GM12878 (cell line): Measurements from ENCODE around the gene MFSD12. TPM values are rescaled to one million over a fixed set of nuclear protein-coding genes. Genes with fewer than 3 reads are reported as not detected.

Experiments used
- ATAC-seq: fragments of 200-7000 bp; cut with Tn5 transposase; 3 replicates; pipeline ENCODE4 v1.9.1; 2020; ENCODE audit warnings: mild to moderate bottlenecking, moderate library complexity
- Bru-seq: library from RNA; stranded (reverse); fragments of 400-500 nt; gene quantifications from one replicate; lab custom pipeline; 2021; lab: Mats Ljungman, UMichigan
- BruChase-seq, 2 experiments: library from RNA; stranded (reverse); fragments of 400-500 nt; gene quantifications; one replicate each; lab custom pipeline; 2021; lab: Mats Ljungman, UMichigan
- BruUV-seq: library from RNA; stranded (reverse); fragments of 400-500 nt; replicated peaks from 2 replicates; lab custom pipeline; 2021; lab: Mats Ljungman, UMichigan
- CTCF ChIA-PET: fragments of 300-600 bp; sonication (Branson Sonifier 250); formaldehyde crosslinking; extraction: SDS; loops from one replicate; lab custom pipeline; 2021; ENCODE audit warnings: inconsistent platforms; lab: Yijun Ruan, JAX
- POLR2A ChIA-PET: fragments of 350-600 bp; formaldehyde crosslinking; extraction: SDS; loops from one replicate; lab custom pipeline; 2021; ENCODE audit warnings: inconsistent platforms; lab: Charles Lee
- RAD21 ChIA-PET: fragments of 300-600 bp; sonication (Branson Sonifier 250); formaldehyde crosslinking; loops from one replicate; lab custom pipeline; 2023; ENCODE audit warnings: antibody characterized with exemption; ENCODE audit not compliant: unreplicated experiment; lab: Charles Lee
- SMC1A ChIA-PET: fragments of 300-600 bp; sonication (Branson Sonifier 250); formaldehyde crosslinking; loops from one replicate; lab custom pipeline; 2023; ENCODE audit not compliant: unreplicated experiment, uncharacterized antibody; lab: Charles Lee
- DNase-seq: peaks from one replicate; pipeline ENCODE4 v3.0.0-alpha.2; 2011; ENCODE audit warnings: low read depth, low spot score
- FAIRE-seq: peaks from 3 replicates; lab custom pipeline; 2011; peaks lifted over from hg19 to GRCh38; lab: Jason Lieb, UNC
- H2AFZ ChIP-seq: 2 replicates; pipeline ENCODE4 v1.6.0; 2011; ENCODE audit warnings: low read depth, low read length, control low read depth; ENCODE audit not compliant: control insufficient read depth
- H3K27ac ChIP-seq: 2 replicates; pipeline ENCODE4 v1.5.1; 2011; ENCODE audit warnings: control low read depth; ENCODE audit not compliant: control insufficient read depth, insufficient read depth
- H3K27me3 ChIP-seq, 2 experiments: replicated peaks in 1 of 2; 2 replicates each; pipeline versions ENCODE4 v1.6.0 to v1.6.1; 2011; ENCODE audit warnings: low read length in 1 of 2; ENCODE audit not compliant: control insufficient read depth in 2 of 2, insufficient read depth in 2 of 2
- H3K36me3 ChIP-seq, 2 experiments: 2 replicates each; pipeline ENCODE4 v1.5.1; 2011; ENCODE audit warnings: low read length in 1 of 2; ENCODE audit not compliant: control insufficient read depth in 2 of 2, insufficient read depth in 2 of 2
- H3K4me1 ChIP-seq: 2 replicates; pipeline ENCODE4 v1.6.1; 2011; ENCODE audit warnings: mild to moderate bottlenecking, low read length, moderate library complexity, mixed read lengths; ENCODE audit not compliant: control insufficient read depth, insufficient read depth
- H3K4me2 ChIP-seq: 2 replicates; pipeline ENCODE4 v1.6.0; 2011; ENCODE audit warnings: control low read depth; ENCODE audit not compliant: control insufficient read depth, insufficient read depth
- H3K4me3 ChIP-seq: fragments of 200-600 bp; sonication (generic); 2 replicates; pipeline ENCODE4 v1.5.1; 2016
- H3K79me2 ChIP-seq: 2 replicates; pipeline ENCODE4 v1.6.0; 2011; ENCODE audit warnings: low read length; ENCODE audit not compliant: control insufficient read depth, insufficient read depth
- H3K9ac ChIP-seq: 2 replicates; pipeline ENCODE4 v1.8.0; 2011; ENCODE audit warnings: low read length, control low read depth, mixed read lengths; ENCODE audit not compliant: control insufficient read depth, insufficient read depth
- H3K9me3 ChIP-seq: replicated peaks from 3 replicates; pipeline ENCODE4 v1.5.1; 2011; ENCODE audit warnings: mild to moderate bottlenecking, low read length; ENCODE audit not compliant: control insufficient read depth, insufficient read depth
- H4K20me1 ChIP-seq: 2 replicates; pipeline ENCODE4 v1.6.0; 2011; ENCODE audit not compliant: control insufficient read depth, insufficient read depth
- CHD4 ChIP-seq: fragments of 200-600 bp; sonication (generic); IDR thresholded peaks from 2 replicates; pipeline ENCODE4 v1.6.1; 2016; ENCODE audit warnings: mild to moderate bottlenecking
- DPF2 ChIP-seq: fragments of 450-650 bp; IDR thresholded peaks from 2 replicates; pipeline ENCODE4 v1.6.1; 2017; ENCODE audit warnings: mild to moderate bottlenecking
- GATAD2B ChIP-seq: fragments of 450-650 bp; conservative IDR thresholded peaks from 2 replicates; pipeline ENCODE4 v1.6.1; 2017; ENCODE audit warnings: low read depth, mild to moderate bottlenecking, moderate library complexity
- MXI1 ChIP-seq: fragments of 150-350 bp; IDR thresholded peaks from 2 replicates; pipeline ENCODE4 v1.6.1; 2011; ENCODE audit warnings: low read depth, mild to moderate bottlenecking, inconsistent platforms, low read length, improper control_type of control experiment
- NBN ChIP-seq: fragments of 450-650 bp; IDR thresholded peaks from 2 replicates; pipeline ENCODE4 v1.6.1; 2016
- NFYA ChIP-seq: IDR thresholded peaks from 2 replicates; pipeline ENCODE4 v1.6.1; 2011; ENCODE audit warnings: low read depth, mild to moderate bottlenecking, low read length, improper control_type of control experiment, borderline replicate concordance
- NR2C1 ChIP-seq: fragments of 450-650 bp; IDR thresholded peaks from 2 replicates; pipeline ENCODE4 v1.6.1; 2017; ENCODE audit warnings: antibody characterized with exemption, mild to moderate bottlenecking, moderate library complexity
- POLR2A ChIP-seq: IDR thresholded peaks from 2 replicates; pipeline ENCODE4 v1.6.1; 2011; ENCODE audit warnings: low read depth, mild to moderate bottlenecking, low read length
- POLR2AphosphoS5 ChIP-seq: IDR thresholded peaks from 2 replicates; pipeline ENCODE4 v1.6.1; 2011; ENCODE audit warnings: mild to moderate bottlenecking, low read length, inconsistent platforms
- RFX5 ChIP-seq: IDR thresholded peaks from 2 replicates; pipeline ENCODE4 v1.6.1; 2011; ENCODE audit warnings: low read depth, low read length, improper control_type of control experiment
- SIN3A ChIP-seq: IDR thresholded peaks from 2 replicates; pipeline ENCODE4 v1.6.1; 2012; ENCODE audit warnings: low read depth, low read length, improper control_type of control experiment
- SIX5 ChIP-seq: IDR thresholded peaks from 2 replicates; pipeline ENCODE4 v1.6.1; 2011; ENCODE audit warnings: mild to moderate bottlenecking, low read depth, low read length, moderate library complexity; ENCODE audit not compliant: severe bottlenecking
- SP1 ChIP-seq: IDR thresholded peaks from one replicate; pipeline ENCODE4 v1.6.1; 2011; ENCODE audit warnings: low read depth, low read length
- SRF ChIP-seq, 2 experiments: IDR thresholded peaks; 2 replicates each; pipeline ENCODE4 v1.6.1; 2011; ENCODE audit warnings: low read depth in 2 of 2, low read length in 2 of 2, mild to moderate bottlenecking in 1 of 2, moderate library complexity in 1 of 2
- WGBS: methylation state at CpG from one replicate; pipeline ENCODE4 v1.1.6; 2016; ENCODE audit warnings: low lambda C conversion rate; ENCODE audit not compliant: insufficient replicate concordance, insufficient coverage; ENCODE audit errors: missing lambda C conversion rate; 5-methylcytosine and 5-hydroxymethylcytosine counted together
- in situ Hi-C: fragments of 300-500 bp; cut with MboI; formaldehyde crosslinking; loops from 9 replicates; pipeline ENCODE4 v1.14.3; 2018; ENCODE audit warnings: mixed read lengths
- intact Hi-C: fragments of 100-400 bp; cut with micrococcal nuclease; formaldehyde crosslinking; loops from one replicate; pipeline ENCODE4 v1.14.2; 2022; ENCODE audit not compliant: unreplicated experiment
- long read RNA-seq, 2 experiments: library from polyadenylated mRNA; unstranded; transcript quantifications; one replicate each; pipeline ENCODE4 v2.0.0, GENCODE V29; 2019 to 2020
- polyA minus RNA-seq, 3 experiments: library from RNA; depleted of rRNA, polyadenylated mRNA; stranded (reverse); fragments of >200 nt; gene quantifications; 2 replicates each; pipeline ENCODE4 v1.2.3, GENCODE V29; 2011
- polyA plus RNA-seq, 11 experiments: library from polyadenylated mRNA; depleted of rRNA in 4 of 11; unstranded in 6 of 11; stranded (reverse) in 5 of 11; fragments of >200 nt; fragmentation: Nextera tagmentation in 4 of 11; fragmentation: Illumina TruSeq in 1 of 11; extraction: Ambion mirVana in 4 of 11; extraction: Trizol in 1 of 11; gene quantifications; 1 replicate in 1 of 11; 2 replicates in 10 of 11; pipeline versions ENCODE4 v1.2.1 to v1.2.3, GENCODE V29; 2011 to 2016; ENCODE audit warnings: inconsistent platforms in 2 of 11, missing spikeins in 2 of 11, low read depth in 1 of 11
- total RNA-seq, 4 experiments: library from RNA; depleted of rRNA in 3 of 4; stranded (reverse); fragments of >200 nt in 3 of 4; fragmentation: Illumina TruSeq in 1 of 4; extraction: Trizol in 1 of 4; gene quantifications; 2 replicates each; pipeline versions ENCODE4 v1.2.1 to v1.2.3, GENCODE V29; 2013 to 2021
- TF ChIP-seq, protein P1 (sequence below): IDR thresholded peaks from 2 replicates; pipeline ENCODE4 v1.6.1; 2011; ENCODE audit warnings: low read depth, low read length, improper control_type of control experiment, borderline replicate concordance
- TF ChIP-seq, protein P2 (sequence below): fragments of 450-650 bp; IDR thresholded peaks from 2 replicates; pipeline ENCODE4 v1.6.1; 2018; ENCODE audit warnings: borderline replicate concordance, mild to moderate bottlenecking; ENCODE audit not compliant: partially characterized antibody

MFSD12 gene
- 108 and 117 TPM in 2 replicates for total RNA-seq (2013; cell fraction: nucleolus; rRNA removed)
- total RNA-seq (2014; rRNA removed), result 49.1 and 50.5 TPM in 2 replicates
- 14.2 and 15.3 TPM in 2 replicates for total RNA-seq (2014; rRNA removed; fragmentation: Illumina TruSeq; extraction: Trizol)
- total RNA-seq (2021), result 56.3 and 65.9 TPM in 2 replicates
- polyA plus RNA-seq (2011; ENCODE audit: low read depth), result 6.7 TPM
- 8.4 and 18.2 TPM in 2 replicates for polyA plus RNA-seq (2011; rRNA removed)
- polyA plus RNA-seq (2011; cell fraction: cytosol; rRNA removed), result 24.8 and 37.2 TPM in 2 replicates
- polyA plus RNA-seq (2011; cell fraction: nucleus; rRNA removed), result 98.5 and 132 TPM in 2 replicates
- polyA plus RNA-seq (2012), result 28.8 and 29.4 TPM in 2 replicates
- polyA plus RNA-seq (2014; fragmentation: Illumina TruSeq; extraction: Trizol), result 6.6 and 13.8 TPM in 2 replicates
- 1 to 10 TPM in 1 of 2 experiments, under 1 TPM in 1; 0.58 to 1.9 TPM for polyA plus RNA-seq (2014; fragmentation: Nextera tagmentation; extraction: Ambion mirVana)
- polyA plus RNA-seq (2014; rRNA removed), result 53.8 and 71.4 TPM in 2 replicates
- 10 to 100 TPM in 1 of 2 experiments, 1 to 10 TPM in 1; 7.3 to 25.0 TPM for polyA plus RNA-seq (2016; fragmentation: Nextera tagmentation; extraction: Ambion mirVana)
- 15.9 and 23.6 TPM in 2 replicates for polyA minus RNA-seq (2011; rRNA and poly(A)+ RNA removed)
- polyA minus RNA-seq (2011; cell fraction: cytosol; rRNA and poly(A)+ RNA removed), result 25.9 and 34.3 TPM in 2 replicates
- 17.0 and 35.6 TPM in 2 replicates for polyA minus RNA-seq (2011; cell fraction: nucleus; rRNA and poly(A)+ RNA removed)
- percentile 57 among the genes with signal in this experiment for Bru-seq, nascent RNA
- percentile 66 among the genes with signal in this experiment for BruChase-seq, experiment 1, labeled RNA remaining after a 6-hour chase
- percentile 63 among the genes with signal in this experiment for BruChase-seq, experiment 2, labeled RNA remaining after a 2-hour chase
- long read RNA-seq, experiment 1, partial matches to known transcripts, result 3 of 5 reads
- long read RNA-seq, experiment 1, other reads (novel, unspliced or antisense), result 1 of 5 reads
- long read RNA-seq, experiment 2, partial matches to known transcripts, result 1 of 1 reads
- long read RNA-seq, experiment 2, other reads (novel, unspliced or antisense), result 0 of 1 reads

DNA sequence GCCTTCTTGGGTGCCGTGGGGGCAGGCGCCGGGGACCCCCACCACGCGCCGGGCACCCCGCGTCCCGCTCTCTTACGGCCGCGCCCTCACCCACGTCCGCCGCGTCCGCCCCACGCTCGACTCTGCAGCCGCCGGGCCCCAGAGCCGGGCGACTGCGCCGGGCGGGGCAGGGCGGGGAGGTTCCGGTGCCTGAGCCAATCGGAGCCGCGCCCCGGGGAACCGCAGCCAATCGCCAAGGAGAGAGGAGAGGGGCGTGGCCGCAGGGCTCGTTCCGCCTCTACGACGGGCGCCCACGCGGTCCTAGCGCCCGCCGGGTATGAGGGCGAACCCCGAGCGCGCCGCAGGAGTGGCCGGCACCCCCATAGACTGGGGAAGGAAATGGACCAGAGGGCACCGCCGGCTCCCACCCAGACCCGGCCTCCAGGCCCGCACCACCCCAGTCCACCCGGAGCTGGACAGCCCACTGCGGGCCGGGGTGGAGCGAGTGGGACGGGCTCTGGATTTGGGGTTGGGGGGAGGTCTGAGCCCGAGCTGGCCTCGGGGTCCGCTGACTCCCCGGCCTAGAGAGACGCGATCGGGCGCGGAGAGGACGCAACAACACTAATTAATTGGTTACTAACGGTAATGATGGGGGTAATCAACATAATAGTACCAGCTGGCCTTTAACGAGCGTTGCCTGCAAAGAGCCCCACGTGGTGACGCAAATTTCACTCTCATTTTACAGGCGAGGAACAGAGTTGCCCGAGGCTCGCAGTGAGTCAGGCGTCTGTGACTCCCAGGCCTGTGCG is at the start of gene MFSD12:
MFSD12 (minus strand) TSS at position 126 of the 788 bp plus-strand sequence. CDS start 183 bp downstream, outside the sequence.
- Histone ChIP-seq H2AFZ (peak within 1 kb of the TSS; percentile 82), H3K4me2 (peak within 1 kb of the TSS; percentile 75), H3K36me3 (no peaks in the 10 kb centered on the region), H4K20me1 (no peaks in the 10 kb centered on the region), H3K4me1 (peaks cover 25% of the 10 kb centered on the region), H3K27me3 (no peaks in the 10 kb centered on the region), H3K4me3 (peak within 1 kb of the TSS; percentile 99), H3K79me2 (peaks cover 34% of the 10 kb centered on the region), H3K9me3 (no peaks in the 10 kb centered on the region), H3K27ac (peak within 1 kb of the TSS; percentile 57), H3K9ac (peak within 1 kb of the TSS; percentile 50)
- ChIA-PET SMC1A (no interaction called here), CTCF (interaction anchor here (0.7 to 2.0 kb wide), 2 partner anchors 12 to 163 kb away, joined by 3 to 9 read pairs; no protein-coding TSS in a partner anchor), POLR2A (interaction anchor here (0.8 to 1.5 kb wide), 3 partner anchors 9 to 16 kb away, joined by 3 to 6 read pairs (median 4); partner anchors contain the start of gene HMG20B), RAD21 (interaction anchor here (1.1 to 1.2 kb wide), 3 partner anchors 13 to 129 kb away, joined by 3 to 4 read pairs (median 4); partner anchors contain the start of gene CACTIN)
- peak; percentile 70 for FAIRE-seq
- ATAC-seq, result peak; percentile 94
- in situ Hi-C loops, result no loop called here
- intact Hi-C loops, result loop anchor here (5.0 kb wide), 1 partner anchor 70 kb away; the partner anchor contains the start of gene CACTIN
- TSS peak; percentile 84 for BruUV-seq
- under 1% methylated on average over 37 of the region's 81 CpGs for WGBS
- peak; percentile 57 for DNase-seq
- TF ChIP-seq DPF2 (peak; percentile 45; the same call in 1 of the 2 replicates), GATAD2B (peak; percentile 53; the same call in 1 of the 2 replicates), CHD4 (no peak), MXI1 (peak; percentile 84), NR2C1 (peak; percentile 30; the same call in 1 of the 2 replicates), POLR2AphosphoS5 (peak; percentile 34; the same call in 1 of the 2 replicates), NFYA (no peak), NBN (0 out of 2 replicates have a peak, but pooled peaks have one; percentile 36), SIX5 (no peak), SP1 (peak; percentile 98), SRF (IDR thresholded peaks at IDR 0.05; ENCODE audit: low read depth in 2 of 2, low read length in 2 of 2) (no peak), RFX5 (peak; percentile 74), POLR2A (peak; percentile 86), SIN3A (0 out of 2 replicates have a peak, but pooled peaks have one; percentile 41)
- TF ChIP-seq, protein P1, sequence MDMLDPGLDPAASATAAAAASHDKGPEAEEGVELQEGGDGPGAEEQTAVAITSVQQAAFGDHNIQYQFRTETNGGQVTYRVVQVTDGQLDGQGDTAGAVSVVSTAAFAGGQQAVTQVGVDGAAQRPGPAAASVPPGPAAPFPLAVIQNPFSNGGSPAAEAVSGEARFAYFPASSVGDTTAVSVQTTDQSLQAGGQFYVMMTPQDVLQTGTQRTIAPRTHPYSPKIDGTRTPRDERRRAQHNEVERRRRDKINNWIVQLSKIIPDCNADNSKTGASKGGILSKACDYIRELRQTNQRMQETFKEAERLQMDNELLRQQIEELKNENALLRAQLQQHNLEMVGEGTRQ, result peak; percentile 45
- TF ChIP-seq, protein P2, sequence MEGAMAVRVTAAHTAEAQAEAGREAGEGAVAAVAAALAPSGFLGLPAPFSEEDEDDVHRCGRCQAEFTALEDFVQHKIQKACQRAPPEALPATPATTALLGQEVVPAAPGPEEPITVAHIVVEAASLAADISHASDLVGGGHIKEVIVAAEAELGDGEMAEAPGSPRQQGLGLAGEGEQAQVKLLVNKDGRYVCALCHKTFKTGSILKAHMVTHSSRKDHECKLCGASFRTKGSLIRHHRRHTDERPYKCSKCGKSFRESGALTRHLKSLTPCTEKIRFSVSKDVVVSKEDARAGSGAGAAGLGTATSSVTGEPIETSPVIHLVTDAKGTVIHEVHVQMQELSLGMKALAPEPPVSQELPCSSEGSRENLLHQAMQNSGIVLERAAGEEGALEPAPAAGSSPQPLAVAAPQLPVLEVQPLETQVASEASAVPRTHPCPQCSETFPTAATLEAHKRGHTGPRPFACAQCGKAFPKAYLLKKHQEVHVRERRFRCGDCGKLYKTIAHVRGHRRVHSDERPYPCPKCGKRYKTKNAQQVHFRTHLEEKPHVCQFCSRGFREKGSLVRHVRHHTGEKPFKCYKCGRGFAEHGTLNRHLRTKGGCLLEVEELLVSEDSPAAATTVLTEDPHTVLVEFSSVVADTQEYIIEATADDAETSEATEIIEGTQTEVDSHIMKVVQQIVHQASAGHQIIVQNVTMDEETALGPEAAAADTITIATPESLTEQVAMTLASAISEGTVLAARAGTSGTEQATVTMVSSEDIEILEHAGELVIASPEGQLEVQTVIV, result peak; percentile 92
